RWPE1 (cell line): Measurements from ENCODE around the gene POLD3.

ENCODE experiments used
- CTCF ChIA-PET: fragments of 350-600 bp; sonication (Branson Sonifier 250); formaldehyde crosslinking; extraction: SDS; loops from one replicate; lab custom pipeline; 2021; lab: Yijun Ruan, JAX
- POLR2A ChIA-PET: fragments of 400-600 bp; formaldehyde crosslinking; extraction: SDS; loops from one replicate; lab custom pipeline; 2020; ENCODE audit warnings: antibody characterized with exemption; ENCODE audit not compliant: low non-redundant PET; lab: Yijun Ruan, JAX
- DNase-seq: peaks from one replicate; pipeline ENCODE4 v3.0.0; 2012; ENCODE audit warnings: low spot score
- H3K27ac ChIP-seq: fragments of 450-650 bp; 2 replicates; pipeline ENCODE4 v1.5.1; 2017
- CTCF ChIP-seq: fragments of 450-650 bp; conservative IDR thresholded peaks from 2 replicates; pipeline ENCODE4 v1.5.1; 2017; ENCODE audit warnings: low read depth, mild to moderate bottlenecking

Gene POLD3

GRCh38 chr11:74612877-74613276 is 20.5 kb downstream of the POLD3 start:
- CTCF ChIA-PET = no interaction called here
- POLR2A ChIA-PET = no interaction called here
- no peak for TF ChIP-seq CTCF
- no peak overlapping the region for H3K27ac ChIP-seq
- DNase-seq = no peak

- ChIA-PET POLR2A (no interaction called here), CTCF (no interaction called here)
- DNase-seq = no peak
- TF ChIP-seq CTCF = no peak
- H3K27ac ChIP-seq = no peak overlapping the region
Measured at GRCh38 chr11:74615311-74615710, 22.9 kb downstream of the POLD3 start.

- POLR2A ChIA-PET = interaction anchor here (0.6 kb wide), 1 partner anchor 573 kb away, joined by 3 read pairs; no protein-coding TSS in a partner anchor
- H3K27ac ChIP-seq = no peak overlapping the region
- no peak for DNase-seq
- no peak for TF ChIP-seq CTCF
- CTCF ChIA-PET = interaction anchor here (0.6 kb wide), 1 partner anchor 844 kb away, joined by 3 read pairs; no protein-coding TSS in a partner anchor
Measured at GRCh38 chr11:74615988-74616387, 23.6 kb downstream of the POLD3 start.

- no peak for TF ChIP-seq CTCF
- DNase-seq = no peak
- ChIA-PET CTCF (no interaction called here), POLR2A (no interaction called here)
- H3K27ac ChIP-seq = no peak overlapping the region
Measured at GRCh38 chr11:74620531-74620930, 28.1 kb downstream of the POLD3 start.

GRCh38 chr11:74626130-74626529 is 33.7 kb downstream of the POLD3 start:
- CTCF ChIA-PET = no interaction called here
- no peak overlapping the region for H3K27ac ChIP-seq
- TF ChIP-seq CTCF = no peak
- POLR2A ChIA-PET = no interaction called here
- DNase-seq = no peak

- POLR2A ChIA-PET = no interaction called here
- H3K27ac ChIP-seq = no peak overlapping the region
- TF ChIP-seq CTCF = no peak
- no peak for DNase-seq
- CTCF ChIA-PET = interaction anchor here (0.6 kb wide), 1 partner anchor 131 kb away, joined by 3 read pairs; no protein-coding TSS in a partner anchor
Measured at GRCh38 chr11:74626604-74627003, 34.2 kb downstream of the POLD3 start.
